ENCODE results near the gene UBXN7. TPM values are rescaled to one million over a fixed set of nuclear protein-coding genes. Genes with fewer than 3 reads are reported as not detected.

The UBXN7 gene
- total and polyA plus RNA-seq, 2 of the 4 experiments (the other 2 are of a cell fraction) = 8.6 to 16.1 TPM

DNA sequence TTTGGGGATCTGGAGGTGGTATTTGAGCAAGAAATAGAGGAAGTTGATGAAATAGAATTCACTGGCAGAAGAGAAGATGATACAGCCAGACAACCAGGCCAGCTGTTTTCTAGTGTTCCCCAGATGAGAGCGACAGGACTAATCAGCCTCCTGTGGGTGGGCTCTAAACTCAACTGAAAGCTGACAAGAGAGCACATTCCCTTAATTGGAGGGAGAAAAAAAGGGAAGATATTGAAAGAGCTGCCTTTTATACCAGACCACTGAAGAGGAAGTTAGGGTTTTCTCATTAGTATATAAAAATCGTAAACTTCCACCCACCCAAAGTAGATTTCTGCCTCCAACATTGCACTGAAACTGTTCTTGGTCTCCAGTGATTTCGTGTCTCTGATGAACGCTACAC is 87.6 kb downstream of the UBXN7 start:
- no peak for ATAC-seq (ENCODE audit: low read depth)

More for the DNA sequence above, 87.6 kb downstream of the UBXN7 start:
- Histone ChIP-seq H3K4me2 (ENCODE audit: low read depth, low read length) (no peak overlapping the region), H3K23ac (ENCODE audit: low read depth, low read length) (no peak overlapping the region), H3K4me3 (ENCODE audit: insufficient read depth, low read depth, low read length) (no peak overlapping the region), H2AFZ (replicated peaks; ENCODE audit: low read length, poor library complexity) (no peak overlapping the region), H3K4ac (ENCODE audit: low read depth, low read length) (no peak overlapping the region), H3K9ac (ENCODE audit: low read depth, low read length) (no peak overlapping the region), H4K91ac (ENCODE audit: insufficient read depth, low read depth, low read length) (no peak overlapping the region), H3K36me3 (ENCODE audit: control insufficient read depth, insufficient read depth, low read length) (peaks cover 11% of the 10 kb centered on the region), H2AK5ac (ENCODE audit: low read depth, low read length) (no peak overlapping the region), H2BK5ac (ENCODE audit: low read depth, low read length, poor library complexity, severe bottlenecking) (no peak overlapping the region), H4K5ac (ENCODE audit: low read depth, low read length) (no peak overlapping the region), H3K18ac (ENCODE audit: low read depth, low read length) (no peak overlapping the region), H2BK20ac (ENCODE audit: low read depth, low read length) (no peak overlapping the region), H3K9me3 (ENCODE audit: control insufficient read depth, insufficient read depth, low read length) (no peaks in the 10 kb centered on the region), H2BK120ac (ENCODE audit: low read depth, low read length) (no peak overlapping the region), H3K9me1 (ENCODE audit: insufficient read depth, low read length) (no peaks in the 10 kb centered on the region; the same call in 1 of the 2 replicates), H3K14ac (replicated peaks; ENCODE audit: low read depth, low read length) (no peak overlapping the region), H4K20me1 (ENCODE audit: insufficient read depth, low read length) (no peaks in the 10 kb centered on the region), H2AK9ac (replicated peaks; ENCODE audit: low read depth, low read length, poor library complexity) (no peak overlapping the region), H3K27me3 (ENCODE audit: control insufficient read depth, insufficient read depth, low read length) (no peaks in the 10 kb centered on the region), H4K8ac (ENCODE audit: low read depth in 2 of 2, low read length in 2 of 2) (no peak overlapping the region), H3K79me1 (ENCODE audit: low read depth in 1 of 2, low read length in 2 of 2) (peaks cover 0 to 2% of the 10 kb centered on the region in 2 experiments; a peak in 1 of 4 replicates), H3K56ac (ENCODE audit: extremely low read depth, insufficient read depth, low read length) (no peak overlapping the region), H3K27ac (ENCODE audit: insufficient read depth, low read length) (no peak overlapping the region), H3K4me1 (ENCODE audit: control insufficient read depth, insufficient read depth, low read length) (no peaks in the 10 kb centered on the region), H2BK15ac (ENCODE audit: low read depth, low read length) (no peak overlapping the region)
- dilution Hi-C loops (cut with HindIII; ENCODE audit: low sequenced_read_pairs, unreplicated experiment) (no loop called here), in situ Hi-C loops (cut with MboI; ENCODE audit: low sequenced_read_pairs) (no loop called here), intact Hi-C loops (cut with micrococcal nuclease) (no loop called here)
- BruUV-seq (replicated peaks) = no TSS peak
- no peak for TF ChIP-seq MAZ (IDR thresholded peaks at IDR 0.05; ENCODE audit: borderline replicate concordance, low read depth, low read length)
- TF ChIP-seq, protein P1, sequence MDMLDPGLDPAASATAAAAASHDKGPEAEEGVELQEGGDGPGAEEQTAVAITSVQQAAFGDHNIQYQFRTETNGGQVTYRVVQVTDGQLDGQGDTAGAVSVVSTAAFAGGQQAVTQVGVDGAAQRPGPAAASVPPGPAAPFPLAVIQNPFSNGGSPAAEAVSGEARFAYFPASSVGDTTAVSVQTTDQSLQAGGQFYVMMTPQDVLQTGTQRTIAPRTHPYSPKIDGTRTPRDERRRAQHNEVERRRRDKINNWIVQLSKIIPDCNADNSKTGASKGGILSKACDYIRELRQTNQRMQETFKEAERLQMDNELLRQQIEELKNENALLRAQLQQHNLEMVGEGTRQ (IDR thresholded peaks at IDR 0.05; ENCODE audit: low read depth, low read length) = no peak
- no peak for TF ChIP-seq POLR2A (IDR thresholded peaks at IDR 0.05; ENCODE audit: low read depth, low read length)
- TF ChIP-seq RFX5 (IDR thresholded peaks at IDR 0.05; ENCODE audit: low read depth, low read length) = no peak
- no peak for TF ChIP-seq RAD21 (IDR thresholded peaks at IDR 0.05; ENCODE audit: low read length)
- no peak for TF ChIP-seq CEBPB (IDR thresholded peaks at IDR 0.05; ENCODE audit: low read depth, low read length)
- TF ChIP-seq NFE2L2 (IDR thresholded peaks at IDR 0.05; ENCODE audit: low read depth, low read length) = no peak
- TF ChIP-seq RCOR1 (IDR thresholded peaks at IDR 0.05; ENCODE audit: insufficient replicate concordance, low read length) = no peak
- TF ChIP-seq CHD1 (IDR thresholded peaks at IDR 0.05; ENCODE audit: low read depth, low read length) = no peak
- TF ChIP-seq FOS (IDR thresholded peaks at IDR 0.05; ENCODE audit: low read depth, low read length) = no peak
- TF ChIP-seq, protein P2, sequence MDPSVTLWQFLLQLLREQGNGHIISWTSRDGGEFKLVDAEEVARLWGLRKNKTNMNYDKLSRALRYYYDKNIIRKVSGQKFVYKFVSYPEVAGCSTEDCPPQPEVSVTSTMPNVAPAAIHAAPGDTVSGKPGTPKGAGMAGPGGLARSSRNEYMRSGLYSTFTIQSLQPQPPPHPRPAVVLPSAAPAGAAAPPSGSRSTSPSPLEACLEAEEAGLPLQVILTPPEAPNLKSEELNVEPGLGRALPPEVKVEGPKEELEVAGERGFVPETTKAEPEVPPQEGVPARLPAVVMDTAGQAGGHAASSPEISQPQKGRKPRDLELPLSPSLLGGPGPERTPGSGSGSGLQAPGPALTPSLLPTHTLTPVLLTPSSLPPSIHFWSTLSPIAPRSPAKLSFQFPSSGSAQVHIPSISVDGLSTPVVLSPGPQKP (IDR thresholded peaks at IDR 0.05; ENCODE audit: borderline replicate concordance, low read depth, low read length) = no peak
- TF ChIP-seq MAFK (IDR thresholded peaks at IDR 0.05; ENCODE audit: low read depth, low read length) = no peak
- TF ChIP-seq MXI1 (IDR thresholded peaks at IDR 0.05; ENCODE audit: borderline replicate concordance, low read depth, low read length) = no peak
- no peak for TF ChIP-seq SMC3 (IDR thresholded peaks at IDR 0.05; ENCODE audit: low read depth, low read length)
- TF ChIP-seq BHLHE40 (IDR thresholded peaks at IDR 0.05; ENCODE audit: low read depth, low read length) = no peak
- TF ChIP-seq, protein P3, sequence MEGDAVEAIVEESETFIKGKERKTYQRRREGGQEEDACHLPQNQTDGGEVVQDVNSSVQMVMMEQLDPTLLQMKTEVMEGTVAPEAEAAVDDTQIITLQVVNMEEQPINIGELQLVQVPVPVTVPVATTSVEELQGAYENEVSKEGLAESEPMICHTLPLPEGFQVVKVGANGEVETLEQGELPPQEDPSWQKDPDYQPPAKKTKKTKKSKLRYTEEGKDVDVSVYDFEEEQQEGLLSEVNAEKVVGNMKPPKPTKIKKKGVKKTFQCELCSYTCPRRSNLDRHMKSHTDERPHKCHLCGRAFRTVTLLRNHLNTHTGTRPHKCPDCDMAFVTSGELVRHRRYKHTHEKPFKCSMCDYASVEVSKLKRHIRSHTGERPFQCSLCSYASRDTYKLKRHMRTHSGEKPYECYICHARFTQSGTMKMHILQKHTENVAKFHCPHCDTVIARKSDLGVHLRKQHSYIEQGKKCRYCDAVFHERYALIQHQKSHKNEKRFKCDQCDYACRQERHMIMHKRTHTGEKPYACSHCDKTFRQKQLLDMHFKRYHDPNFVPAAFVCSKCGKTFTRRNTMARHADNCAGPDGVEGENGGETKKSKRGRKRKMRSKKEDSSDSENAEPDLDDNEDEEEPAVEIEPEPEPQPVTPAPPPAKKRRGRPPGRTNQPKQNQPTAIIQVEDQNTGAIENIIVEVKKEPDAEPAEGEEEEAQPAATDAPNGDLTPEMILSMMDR (conservative IDR thresholded peaks at IDR 0.05; ENCODE audit: low read depth, low read length) = no peak
- CTCF ChIA-PET = no interaction called here
- POLR2A ChIA-PET (ENCODE audit: unreplicated experiment) = no interaction called here
- WGBS, 2 experiments (ENCODE audit: extremely low coverage in 2 of 2, insufficient read length in 1 of 2) = no CpG with 5 or more reads among the region's 4 CpGs
- no peak for DNase-seq
